ENCODE measurements around the gene CACNA1G.

CACNA1G gene

GRCh38 chr17:50533720-50534148, 26.8 kb upstream of the CACNA1G start:
- DNase-seq (ENCODE audit: low read depth) = no peak

DNA sequence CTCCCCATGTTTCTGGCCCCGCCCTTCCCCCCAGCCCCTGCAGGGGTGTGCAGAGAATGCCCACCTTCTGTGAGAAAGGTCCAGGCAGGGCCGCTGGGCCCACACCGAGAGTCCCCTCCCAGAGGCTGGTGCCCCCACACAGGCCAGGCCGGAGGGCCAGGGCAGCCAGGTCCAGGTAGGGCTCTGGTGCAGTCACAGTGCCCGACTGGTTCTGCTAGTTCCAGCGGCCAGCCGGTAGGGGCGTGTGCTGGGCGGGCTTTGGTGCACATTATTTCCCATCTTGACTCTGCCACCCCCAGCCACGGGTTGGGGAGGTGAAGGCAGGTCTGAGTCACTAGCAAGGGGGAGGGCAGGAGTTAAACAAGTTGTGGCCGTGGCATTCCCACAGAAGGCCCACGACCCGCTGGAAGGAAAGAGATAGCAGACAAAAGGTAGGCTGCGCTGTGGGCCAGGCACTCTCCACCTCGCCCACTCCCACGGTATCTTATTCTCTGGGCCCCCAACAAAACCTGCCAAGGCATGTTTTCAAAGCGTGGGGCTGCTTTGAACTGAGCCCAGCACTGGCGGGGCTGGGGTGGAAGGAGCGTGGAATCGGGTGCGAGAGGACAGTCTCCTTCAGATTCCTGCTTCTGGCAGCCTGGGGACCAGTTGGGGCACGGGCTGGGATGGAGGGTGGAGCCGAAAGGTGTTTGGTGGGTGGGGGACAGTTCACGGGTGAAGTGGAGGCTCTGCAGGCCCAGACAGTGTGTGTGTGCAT, 26.1 kb upstream of the CACNA1G start:
- DNase-seq (ENCODE audit: low read depth) = no peak

DNA sequence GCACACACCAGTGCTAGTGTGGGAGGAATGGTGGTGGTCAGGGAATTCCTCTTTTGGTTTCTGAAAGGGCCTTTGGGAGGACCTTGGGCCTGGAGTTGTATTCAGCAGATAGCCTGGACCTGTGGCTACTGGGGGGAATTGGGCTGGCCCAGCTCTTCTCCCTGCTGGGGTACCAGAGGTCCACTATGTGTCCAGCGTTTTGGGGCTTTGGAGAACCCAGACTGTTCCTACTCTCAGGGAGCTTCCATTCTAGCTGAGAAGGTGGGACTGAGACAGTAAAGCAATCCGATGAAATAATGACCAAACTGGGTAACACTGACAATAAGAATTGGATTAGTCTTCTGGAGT, 25.6 kb upstream of the CACNA1G start:
- no peak for DNase-seq (ENCODE audit: low read depth)

- no peak for DNase-seq (ENCODE audit: low read depth)
Observed at GRCh38 chr17:50535407-50535806, 25.1 kb upstream of the CACNA1G start.

GRCh38 chr17:50536683-50537646, 23.6 kb upstream of the CACNA1G start:
- DNase-seq (ENCODE audit: low read depth) = no peak

DNA sequence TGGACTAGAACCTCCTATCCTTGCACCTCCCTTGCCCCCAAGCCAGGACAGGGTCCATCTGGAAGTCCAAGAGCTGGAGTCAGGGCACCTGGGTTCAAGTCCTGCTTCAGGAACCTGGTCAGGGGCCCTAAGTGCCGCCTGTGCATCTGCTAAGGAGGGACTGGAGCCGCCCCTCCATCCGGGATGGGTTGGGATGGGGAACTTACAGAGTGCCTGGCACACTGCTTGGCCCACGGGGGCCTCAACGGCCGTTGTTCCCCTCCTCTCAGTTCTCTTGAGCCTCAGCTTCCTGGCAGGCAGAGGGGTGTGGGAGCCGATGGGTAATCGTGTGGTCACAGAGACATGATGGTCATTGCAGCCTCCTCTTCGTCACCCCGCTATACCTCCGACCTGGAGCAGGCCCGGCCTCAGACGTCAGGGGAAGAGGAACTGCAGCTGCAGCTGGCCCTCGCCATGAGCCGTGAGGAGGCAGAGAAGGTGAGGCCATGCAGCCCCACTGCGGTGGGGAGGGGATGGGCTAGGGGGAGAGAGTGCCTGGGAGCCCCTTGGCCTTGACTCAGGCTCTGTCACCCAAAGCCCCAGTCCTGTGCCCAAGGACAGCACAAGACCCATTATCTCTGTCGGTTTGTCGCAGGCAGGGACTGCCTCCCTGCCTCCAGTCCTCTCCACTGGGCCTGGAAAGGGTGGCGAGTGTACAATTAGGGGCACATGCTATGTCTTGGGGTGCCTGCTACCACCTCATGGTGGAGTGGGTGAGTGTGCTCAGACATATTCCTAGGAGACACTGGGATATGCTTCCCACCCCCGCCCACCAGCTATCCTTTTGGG, 22.6 kb upstream of the CACNA1G start:
- DNase-seq (ENCODE audit: low read depth) = no peak

GRCh38 chr17:50538549-50539410, 21.7 kb upstream of the CACNA1G start:
- DNase-seq (ENCODE audit: low read depth) = no peak

- DNase-seq (ENCODE audit: low read depth) = no peak
Observed at GRCh38 chr17:50539762-50540559, 20.6 kb upstream of the CACNA1G start.

DNA sequence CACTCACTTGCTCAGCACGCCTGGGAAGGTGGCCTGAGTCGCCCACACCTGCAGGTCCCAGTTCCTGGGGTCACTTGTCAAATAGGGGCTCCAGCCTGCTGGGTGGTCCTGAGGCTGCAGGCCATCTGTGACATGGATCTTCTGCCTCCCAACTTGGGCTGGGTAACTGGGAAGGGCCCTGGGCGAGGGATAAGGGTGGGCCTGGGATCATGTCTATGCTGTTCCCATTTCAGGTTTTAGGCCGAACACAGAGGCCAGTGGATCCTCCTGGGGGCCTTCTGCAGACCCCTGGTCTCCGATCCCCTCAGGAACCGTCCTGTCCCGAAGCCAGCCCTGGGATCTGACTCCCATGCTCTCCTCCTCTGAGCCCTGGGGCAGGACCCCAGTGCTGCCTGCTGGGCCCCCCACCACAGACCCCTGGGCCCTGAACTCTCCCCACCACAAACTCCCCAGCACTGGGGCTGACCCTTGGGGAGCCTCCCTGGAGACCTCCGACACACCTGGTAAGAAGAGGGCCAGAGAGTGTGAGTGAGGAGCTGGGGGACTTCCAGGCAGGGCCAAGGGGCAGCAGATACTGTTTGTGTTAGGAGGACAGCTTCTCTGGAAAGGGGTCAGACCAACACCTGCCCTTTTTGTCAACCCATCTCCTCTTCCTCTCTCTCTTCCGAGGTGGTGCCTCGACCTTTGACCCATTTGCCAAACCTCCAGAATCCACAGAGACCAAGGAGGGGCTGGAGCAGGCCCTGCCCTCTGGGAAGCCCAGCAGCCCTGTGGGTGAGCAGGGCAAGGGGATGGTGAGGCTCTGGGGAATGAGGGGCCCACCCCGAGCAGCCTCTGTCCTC, 19.7 kb upstream of the CACNA1G start:
- no peak for DNase-seq (ENCODE audit: low read depth)

GRCh38 chr17:50541402-50541715, 19.2 kb upstream of the CACNA1G start:
- no peak for DNase-seq (ENCODE audit: low read depth)

DNA sequence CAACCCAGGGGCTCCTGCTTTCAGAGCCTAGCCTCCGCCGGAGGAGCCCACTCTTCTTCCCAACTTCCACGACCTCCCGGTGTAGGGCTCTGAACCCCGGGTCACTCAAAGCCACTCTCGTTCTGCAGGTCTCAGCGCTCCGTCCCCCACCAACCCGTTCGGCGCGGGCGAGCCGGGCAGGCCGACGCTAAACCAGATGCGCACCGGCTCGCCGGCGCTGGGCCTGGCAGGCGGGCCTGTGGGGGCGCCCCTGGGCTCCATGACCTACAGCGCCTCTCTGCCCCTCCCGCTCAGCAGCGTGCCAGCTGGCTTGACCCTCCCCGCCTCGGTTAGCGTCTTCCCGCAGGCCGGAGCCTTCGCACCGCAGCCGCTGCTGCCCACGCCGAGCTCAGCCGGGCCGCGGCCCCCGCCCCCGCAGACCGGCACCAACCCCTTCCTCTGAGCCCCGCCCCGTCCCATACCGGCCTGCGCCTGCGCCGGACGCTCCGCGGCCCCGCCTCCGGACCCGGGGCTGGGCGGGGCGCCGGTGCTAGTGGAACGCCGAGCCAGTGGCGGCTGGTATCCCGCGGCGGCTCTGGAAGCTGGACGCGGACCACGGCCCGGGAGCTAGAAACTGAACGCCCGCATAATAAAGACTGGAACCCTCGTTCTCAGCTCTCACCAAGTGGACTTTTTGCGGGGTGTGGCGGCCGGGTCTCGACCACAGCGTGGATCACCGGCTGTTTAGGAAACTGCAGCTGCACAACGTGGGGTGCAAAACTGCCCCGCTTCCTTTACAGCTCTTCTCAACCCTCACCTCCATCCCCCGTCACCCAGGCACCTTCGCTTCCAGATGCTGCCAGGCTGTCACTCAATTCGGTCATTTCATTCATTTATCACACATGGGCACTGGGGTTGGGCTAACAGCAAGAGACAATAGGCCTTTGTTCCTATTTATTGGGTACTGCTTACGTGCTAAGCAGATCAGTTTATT, 18.5 kb upstream of the CACNA1G start:
- peak; percentile 80 for DNase-seq (ENCODE audit: low read depth)

DNA sequence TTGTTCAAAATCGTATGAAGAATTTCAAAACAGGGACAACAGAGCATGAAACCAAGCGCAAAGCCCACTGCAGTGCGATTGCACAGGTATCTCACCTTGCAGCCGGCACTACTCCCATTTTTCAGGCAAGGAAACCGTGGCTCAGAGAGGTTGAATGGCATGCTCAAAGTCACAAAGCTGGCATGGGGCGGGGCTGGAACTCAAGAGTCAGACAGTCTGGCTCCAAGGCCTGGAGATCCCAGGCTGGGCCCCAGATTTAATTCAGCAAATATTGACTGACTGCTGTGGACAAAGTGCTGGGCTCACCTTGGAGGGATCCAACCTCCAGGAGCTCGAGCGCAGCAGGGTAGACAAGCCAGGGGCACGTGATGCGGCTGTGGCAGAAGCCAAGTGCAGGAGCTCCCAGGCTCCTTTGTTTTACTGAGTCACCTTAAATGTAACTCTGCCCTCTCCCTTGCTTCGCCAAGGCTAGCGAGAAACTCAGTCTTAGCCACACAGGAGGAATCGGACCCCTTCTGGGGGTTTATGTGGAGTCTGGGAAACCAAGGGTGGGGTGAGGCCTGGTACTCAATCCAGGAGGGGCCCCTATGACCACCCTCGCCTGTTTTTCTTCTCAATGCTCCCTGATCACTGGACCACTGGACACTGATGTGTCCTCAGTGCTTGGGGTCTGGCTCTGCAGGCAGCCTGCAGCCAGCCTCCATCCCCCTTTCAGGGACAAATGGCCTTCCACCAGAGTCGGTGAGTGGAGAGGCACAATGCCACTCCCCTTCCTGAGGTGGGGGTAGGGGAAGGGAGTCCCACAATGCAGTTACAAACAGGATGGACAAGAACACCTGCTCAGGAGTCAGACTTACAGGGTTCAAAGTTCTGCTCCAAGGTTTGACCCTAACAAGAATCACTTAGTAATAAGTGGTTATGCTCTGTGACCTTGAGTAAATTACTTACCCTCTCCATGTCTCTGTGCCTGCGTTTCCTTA, 17.4 kb upstream of the CACNA1G start:
- no peak for DNase-seq (ENCODE audit: low read depth)

DNA sequence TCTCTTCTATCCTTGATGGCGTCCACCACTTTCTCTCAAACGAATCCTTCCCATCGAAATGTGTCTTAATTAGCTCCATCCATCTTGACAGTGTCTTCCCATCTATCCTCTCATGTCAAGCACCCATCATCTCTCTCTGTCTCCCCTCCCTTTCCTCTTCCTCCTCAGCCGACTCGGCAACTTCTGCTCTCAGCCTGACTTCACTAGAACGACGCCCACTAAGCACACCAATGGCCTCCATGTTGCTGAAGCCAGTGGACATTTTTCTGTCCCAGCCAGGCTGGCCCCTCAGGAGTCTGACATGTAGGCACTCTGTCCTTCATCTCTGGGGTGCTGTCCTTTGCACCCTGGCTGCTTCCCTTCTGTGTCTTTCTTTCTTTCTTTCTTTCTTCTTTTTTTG, 16.0 kb upstream of the CACNA1G start:
- no peak for DNase-seq (ENCODE audit: low read depth)

DNA sequence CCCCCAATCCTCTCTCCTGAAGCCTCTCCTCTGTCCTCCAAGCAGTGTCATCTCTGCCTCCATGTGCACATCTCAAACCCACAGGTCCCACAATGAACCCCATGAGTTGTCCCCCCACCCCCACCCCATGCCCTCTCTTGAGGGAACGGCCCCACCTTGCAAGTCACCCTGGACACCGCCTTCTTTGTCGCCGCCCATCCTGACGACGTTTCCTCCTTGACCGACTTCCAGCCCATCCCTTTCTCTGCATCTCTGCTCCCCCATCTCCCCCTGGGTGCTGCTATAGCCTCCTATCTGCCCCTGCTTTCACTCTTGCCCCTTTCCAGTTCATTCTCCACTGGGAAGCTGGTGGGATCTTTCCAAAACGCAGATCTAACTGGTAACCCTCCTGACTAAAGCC, 15.2 kb upstream of the CACNA1G start:
- DNase-seq (ENCODE audit: low read depth) = no peak

- no peak for DNase-seq (ENCODE audit: low read depth)
Observed at GRCh38 chr17:50546701-50547034, 13.8 kb upstream of the CACNA1G start.

DNA sequence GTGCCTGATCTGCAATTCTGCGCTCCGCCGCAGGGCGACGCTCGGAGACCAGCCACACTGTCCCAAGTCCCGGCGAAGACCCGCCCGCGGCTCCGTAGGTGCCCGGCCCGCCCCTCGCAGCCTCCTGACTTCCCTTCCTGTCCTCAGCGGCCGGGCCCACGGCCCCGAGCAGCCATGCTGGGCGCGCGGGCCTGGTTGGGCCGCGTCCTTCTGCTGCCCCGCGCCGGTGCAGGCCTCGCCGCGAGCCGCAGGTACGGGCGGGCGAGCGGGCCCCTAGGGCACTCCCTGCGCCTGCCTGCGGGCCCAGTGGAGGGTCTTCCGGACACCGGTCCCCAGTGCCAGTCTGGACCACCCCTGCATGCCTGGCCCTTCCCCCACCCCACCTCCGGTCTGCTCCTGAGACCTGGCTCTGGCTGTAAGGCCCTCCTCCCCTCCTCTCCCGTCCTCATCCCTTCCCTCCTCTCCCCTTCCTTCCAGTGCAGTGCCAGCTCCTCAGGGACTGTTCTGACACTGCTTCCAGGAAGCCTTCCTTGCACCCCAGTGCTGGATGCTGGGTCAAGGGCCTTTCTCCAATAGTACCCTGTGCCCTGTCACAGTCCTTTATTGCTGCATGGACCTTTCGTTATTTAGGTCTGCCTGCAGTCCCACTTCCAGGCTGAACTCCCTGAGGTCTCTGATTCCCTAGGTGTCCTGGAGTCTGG, 13.3 kb upstream of the CACNA1G start, which contains the start of gene SPATA20:
TSS of gene SPATA20 (plus strand) at position 140 of the 701 bp plus-strand sequence. CDS start at position 175, 35 bp downstream.
- peak; percentile 77 for DNase-seq (ENCODE audit: low read depth)

- DNase-seq (ENCODE audit: low read depth) = no peak
Observed at GRCh38 chr17:50547736-50548083, 12.8 kb upstream of the CACNA1G start.
